ENCODE measurements around the gene WNK2.
"Not testable (repeated sequence)": the region's sequence is repeated elsewhere in the genome, so short reads cannot be mapped to it uniquely, and the experiment has no call there.

GRCh38 chr9:93341820-93342219 lies 157.9 kb downstream of the WNK2 start:
- TF ChIP-seq CTCF (IDR thresholded peaks at IDR 0.05; ENCODE audit: insufficient read depth, low read length, poor library complexity, severe bottlenecking); EZH2phosphoT487 (conservative IDR thresholded peaks at IDR 0.05; ENCODE audit: low read length): not testable (repeated sequence)
